RPMI7951 (cell line): Measurements from ENCODE around the gene VSIG10. TPM values are rescaled to one million over a fixed set of nuclear protein-coding genes. Genes with fewer than 3 reads are reported as not detected.
"Not testable (repeated sequence)": the region's sequence is repeated elsewhere in the genome, so short reads cannot be mapped to it uniquely, and the experiment has no call there.

Experiments used
- DNase-seq: peaks from one replicate; pipeline ENCODE4 v3.0.0-alpha.2; 2012; ENCODE audit warnings: low read depth
- total RNA-seq: library from RNA; depleted of rRNA; stranded (reverse); fragments of >200 nt; shearing (Covaris generic); gene quantifications from 2 replicates; pipeline ENCODE4 v1.2.3, GENCODE V29; 2014; rRNA removed

VSIG10 gene, protein sequence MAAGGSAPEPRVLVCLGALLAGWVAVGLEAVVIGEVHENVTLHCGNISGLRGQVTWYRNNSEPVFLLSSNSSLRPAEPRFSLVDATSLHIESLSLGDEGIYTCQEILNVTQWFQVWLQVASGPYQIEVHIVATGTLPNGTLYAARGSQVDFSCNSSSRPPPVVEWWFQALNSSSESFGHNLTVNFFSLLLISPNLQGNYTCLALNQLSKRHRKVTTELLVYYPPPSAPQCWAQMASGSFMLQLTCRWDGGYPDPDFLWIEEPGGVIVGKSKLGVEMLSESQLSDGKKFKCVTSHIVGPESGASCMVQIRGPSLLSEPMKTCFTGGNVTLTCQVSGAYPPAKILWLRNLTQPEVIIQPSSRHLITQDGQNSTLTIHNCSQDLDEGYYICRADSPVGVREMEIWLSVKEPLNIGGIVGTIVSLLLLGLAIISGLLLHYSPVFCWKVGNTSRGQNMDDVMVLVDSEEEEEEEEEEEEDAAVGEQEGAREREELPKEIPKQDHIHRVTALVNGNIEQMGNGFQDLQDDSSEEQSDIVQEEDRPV
- total RNA-seq, result 15.6 and 18.3 TPM in 2 replicates

DNA sequence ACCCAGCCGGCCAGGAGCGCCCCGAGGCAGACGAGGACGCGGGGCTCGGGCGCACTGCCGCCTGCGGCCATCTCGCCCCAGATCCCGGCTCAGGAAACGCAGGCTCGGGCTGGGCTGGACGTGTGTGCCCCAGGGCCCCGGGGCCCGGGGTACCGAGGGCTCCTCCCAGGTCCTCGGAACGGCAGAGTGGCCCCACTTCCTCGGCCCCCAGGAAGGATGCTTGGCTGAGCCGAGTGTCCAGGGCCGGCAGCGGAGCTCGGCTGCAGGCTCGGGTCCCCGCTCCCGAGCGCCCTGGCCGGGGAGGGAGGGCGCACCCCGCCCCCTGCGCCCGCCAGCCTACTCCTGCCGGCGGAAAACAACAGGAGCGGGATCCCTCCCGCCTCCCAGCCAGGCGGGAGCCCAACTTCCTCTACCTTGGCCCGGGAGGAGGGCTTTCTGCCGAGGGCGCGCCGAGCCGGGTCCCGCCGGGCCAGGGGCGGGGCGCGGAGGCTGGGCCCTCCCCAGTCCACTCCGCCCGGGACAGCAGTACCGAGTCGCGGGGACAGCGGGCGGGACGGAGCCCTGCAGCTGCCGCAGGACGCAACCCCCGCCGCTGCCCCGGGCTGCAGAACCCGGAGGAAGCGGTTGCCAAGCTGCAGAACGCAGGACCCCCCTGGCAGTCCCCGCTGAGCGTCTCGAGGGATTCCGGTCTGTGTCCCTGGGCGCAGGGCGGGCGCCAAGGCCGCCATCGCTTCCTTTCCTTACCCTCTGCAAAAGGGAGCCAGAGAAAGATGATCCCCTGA, at the start of gene VSIG10:
VSIG10 (minus strand) TSS at position 411 of the 782 bp plus-strand sequence; CDS start at position 71, 340 bp downstream.
- peak; percentile 80 for DNase-seq

DNA sequence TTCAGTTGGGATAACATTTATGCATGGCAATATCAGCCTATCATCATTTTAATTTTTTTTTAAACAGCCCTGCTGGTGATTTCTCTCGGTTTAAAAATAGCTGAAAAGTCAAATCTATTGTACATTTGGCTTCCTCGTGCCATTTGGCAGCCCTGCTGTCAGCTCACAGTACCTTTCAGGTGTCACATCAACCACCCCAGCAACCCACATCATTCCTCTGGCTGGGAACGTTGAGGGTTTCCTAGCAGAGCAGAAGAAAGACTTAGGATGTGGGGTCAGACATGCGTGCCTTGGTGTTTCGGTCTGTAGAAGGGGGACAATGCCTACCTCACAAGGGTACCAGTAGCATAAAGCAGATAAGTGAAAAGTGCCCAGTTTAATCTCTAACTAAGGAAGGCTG, 47.9 kb upstream of the VSIG10 start:
- no peak for DNase-seq

DNA sequence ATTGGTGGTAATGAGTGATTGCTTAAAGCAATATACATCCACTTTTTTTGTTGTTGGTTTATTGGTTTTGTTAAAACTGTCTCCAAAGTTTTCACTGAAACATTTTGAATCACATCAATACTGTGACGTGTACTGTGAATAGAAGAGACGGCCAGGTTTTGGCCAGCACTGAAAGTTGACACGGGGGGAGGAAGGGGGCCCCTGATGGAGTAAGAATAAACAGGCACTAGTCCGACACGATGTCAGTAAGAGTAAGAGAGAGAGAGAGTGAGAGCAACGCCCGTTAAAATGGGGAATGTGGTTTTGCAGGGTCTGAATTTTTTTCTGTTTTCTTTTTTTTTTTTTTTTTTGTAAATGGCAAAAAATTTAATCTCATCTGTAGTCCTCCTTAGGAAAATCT, 46.8 kb upstream of the VSIG10 start:
- DNase-seq, result no peak

DNA sequence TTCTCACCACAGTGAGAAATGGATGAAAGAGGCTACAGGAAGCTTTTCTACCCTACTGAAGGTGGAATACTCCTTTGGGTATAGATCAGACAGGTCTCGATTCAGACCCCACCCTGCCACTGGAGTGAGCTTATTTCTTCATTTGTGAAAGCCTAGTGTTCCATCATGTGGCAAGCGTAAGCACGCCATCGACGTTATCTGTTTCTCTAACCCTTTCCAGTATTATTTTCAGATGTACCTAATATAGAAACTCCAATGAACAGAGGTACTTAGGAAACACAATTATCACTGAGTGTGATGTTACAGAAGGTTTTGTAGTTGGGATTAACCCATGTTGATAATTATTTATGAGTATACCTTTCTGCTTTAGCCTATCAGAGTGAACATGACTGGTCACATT, 44.5 kb upstream of the VSIG10 start:
- no peak for DNase-seq

DNA sequence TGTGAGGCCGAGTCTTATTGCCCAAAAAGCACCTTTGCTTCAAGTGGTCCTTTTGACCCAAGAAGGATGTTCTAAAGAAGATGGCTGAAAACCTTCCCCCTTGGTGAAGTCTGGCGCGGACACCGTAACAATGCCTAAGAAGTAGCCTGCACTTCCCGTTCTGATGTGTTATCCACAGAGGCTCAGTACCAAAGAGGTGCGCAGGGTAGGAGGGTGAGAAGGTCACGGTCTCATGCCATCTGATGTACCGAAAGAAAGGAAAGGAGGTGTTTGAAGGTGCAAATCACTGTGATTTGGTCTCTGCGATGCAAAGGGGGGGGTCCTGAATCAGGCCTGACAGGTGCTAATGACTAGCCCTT, 42.0 kb upstream of the VSIG10 start:
- no peak for DNase-seq

DNA sequence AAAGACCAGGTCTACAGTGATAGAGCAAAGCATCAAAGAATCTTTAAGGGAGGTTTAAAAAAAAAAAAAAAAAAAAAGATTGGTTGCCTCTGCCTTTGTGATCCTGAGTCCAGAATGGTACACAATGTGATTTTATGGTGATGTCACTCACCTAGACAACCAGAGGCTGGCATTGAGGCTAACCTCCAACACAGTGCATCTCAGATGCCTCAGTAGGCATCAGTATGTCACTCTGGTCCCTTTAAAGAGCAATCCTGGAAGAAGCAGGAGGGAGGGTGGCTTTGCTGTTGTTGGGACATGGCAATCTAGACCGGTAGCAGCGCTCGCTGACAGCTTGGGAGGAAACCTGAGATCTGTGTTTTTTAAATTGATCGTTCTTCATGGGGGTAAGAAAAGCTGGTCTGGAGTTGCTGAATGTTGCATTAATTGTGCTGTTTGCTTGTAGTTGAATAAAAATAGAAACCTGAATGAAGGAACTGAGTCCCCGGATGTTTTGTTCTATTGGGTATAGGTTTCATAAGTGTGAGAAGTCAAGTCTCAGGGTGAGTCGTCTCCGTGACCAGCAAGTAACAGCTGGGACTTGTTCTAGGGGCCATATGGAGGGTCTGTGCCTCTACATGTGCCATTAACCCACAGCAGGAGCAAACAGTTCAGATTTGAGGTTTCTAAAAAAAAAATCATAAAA, 41.4 kb upstream of the VSIG10 start:
- DNase-seq, result no peak

DNA sequence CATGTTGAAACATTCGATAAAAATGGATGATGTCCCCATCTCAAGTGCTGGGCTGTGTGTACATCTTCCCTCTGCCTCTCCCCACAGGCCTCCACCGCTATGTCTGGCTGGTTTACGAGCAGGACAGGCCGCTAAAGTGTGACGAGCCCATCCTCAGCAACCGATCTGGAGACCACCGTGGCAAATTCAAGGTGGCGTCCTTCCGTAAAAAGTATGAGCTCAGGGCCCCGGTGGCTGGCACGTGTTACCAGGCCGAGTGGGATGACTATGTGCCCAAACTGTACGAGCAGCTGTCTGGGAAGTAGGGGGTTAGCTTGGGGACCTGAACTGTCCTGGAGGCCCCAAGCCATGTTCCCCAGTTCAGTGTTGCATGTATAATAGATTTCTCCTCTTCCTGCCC, 40.7 kb upstream of the VSIG10 start:
- no peak for DNase-seq

DNA sequence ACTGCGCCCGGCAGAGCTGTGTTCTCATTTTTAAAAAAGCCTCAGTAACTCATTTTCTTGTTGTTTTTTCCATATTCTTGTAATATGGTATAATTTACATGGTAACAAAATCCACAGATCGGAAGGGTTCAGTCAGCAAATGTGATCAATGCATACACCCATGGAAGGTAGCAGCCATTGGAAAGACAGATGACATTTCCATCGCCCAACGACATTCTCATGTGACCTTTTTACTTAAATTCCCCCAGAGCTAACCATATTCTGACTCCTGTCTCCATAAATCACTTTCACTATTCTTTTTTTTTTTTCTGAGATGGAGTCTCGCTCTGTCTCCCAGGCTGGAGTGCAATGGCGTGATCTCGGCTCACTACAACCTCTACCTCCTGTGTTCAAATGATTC, 37.0 kb upstream of the VSIG10 start:
- no peak for DNase-seq

DNA sequence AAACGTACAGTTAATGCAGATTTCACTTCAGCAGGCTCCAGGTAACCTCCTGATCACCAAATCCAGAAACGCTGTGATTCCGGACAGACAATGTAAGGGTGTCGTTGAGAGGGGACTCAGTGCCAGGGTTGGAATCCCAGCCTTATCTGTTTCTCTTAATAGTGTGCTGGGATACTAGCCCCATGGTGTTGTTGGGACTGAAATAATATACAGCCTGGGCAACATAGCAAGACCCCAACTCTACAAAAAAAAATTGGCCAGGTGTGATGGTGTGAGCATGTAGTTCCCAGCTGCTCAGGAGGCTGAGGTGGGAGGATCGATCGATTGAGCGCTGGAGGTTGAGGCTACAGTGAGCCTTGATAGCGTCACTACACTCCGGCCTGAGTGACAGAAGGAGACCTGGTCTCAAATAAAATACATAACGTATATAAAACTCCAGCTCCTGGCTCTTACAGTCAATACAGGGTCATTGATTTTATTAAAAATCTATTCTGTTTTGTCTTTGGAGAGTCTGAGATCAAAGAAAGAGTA, 33.4 kb upstream of the VSIG10 start:
- DNase-seq, result no peak

DNA sequence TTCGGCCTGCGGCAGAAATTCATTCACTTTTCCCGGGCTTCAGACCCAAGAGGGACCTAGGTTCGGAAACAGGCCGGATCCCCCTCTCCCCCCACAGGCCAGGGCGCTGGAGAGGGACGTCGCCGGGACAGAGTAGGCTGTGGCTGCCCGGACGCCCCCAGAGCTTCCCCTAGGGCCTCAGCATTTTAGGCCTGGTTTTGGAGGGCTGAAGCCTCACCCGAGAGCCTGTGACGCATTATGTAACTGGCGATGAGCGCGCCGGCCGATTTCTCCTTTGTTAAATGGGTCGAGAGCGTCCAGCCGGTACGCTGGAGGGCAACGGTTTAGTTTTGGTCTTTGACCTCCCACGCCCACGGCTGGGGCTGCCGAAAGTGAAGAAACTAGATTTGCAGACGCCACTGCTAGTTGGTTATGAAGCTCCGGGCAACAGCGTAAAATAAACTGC, 32.8 kb upstream of the VSIG10 start:
- DNase-seq, result peak; percentile 46

DNA sequence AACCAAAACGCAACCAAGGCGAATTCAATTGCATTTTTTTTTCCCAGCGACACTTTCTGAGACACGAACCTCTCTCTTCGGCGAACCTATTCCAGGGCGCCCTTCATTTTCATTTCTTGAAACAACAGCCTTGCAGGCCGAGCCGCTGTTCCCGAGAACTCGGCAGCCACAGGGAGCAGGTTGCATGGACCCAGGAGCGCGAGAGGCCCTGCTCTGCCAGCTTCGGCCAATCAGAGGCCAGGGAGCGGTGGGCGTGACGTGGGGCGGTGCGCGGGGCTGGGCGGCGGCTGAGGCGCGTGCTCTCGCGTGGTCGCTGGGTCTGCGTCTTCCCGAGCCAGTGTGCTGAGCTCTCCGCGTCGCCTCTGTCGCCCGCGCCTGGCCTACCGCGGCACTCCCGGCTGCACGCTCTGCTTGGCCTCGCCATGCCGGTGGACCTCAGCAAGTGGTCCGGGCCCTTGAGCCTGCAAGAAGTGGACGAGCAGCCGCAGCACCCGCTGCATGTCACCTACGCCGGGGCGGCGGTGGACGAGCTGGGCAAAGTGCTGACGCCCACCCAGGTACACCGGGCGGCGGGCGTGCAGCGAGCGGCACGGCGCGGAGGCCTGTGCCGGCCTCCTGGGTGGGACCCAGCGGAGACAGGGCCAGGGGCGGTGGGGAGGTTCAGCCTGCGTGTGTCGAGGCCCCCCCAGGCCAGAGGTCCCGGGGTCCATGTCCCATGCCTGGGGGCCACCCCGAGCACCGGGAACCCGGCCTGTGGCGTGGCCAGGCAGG, 32.2 kb upstream of the VSIG10 start, which contains the start of gene PEBP1:
PEBP1 (plus strand) TSS at position 337 of the 771 bp plus-strand sequence; CDS start at position 423, 86 bp downstream.
- peak; percentile 87 for DNase-seq

DNA sequence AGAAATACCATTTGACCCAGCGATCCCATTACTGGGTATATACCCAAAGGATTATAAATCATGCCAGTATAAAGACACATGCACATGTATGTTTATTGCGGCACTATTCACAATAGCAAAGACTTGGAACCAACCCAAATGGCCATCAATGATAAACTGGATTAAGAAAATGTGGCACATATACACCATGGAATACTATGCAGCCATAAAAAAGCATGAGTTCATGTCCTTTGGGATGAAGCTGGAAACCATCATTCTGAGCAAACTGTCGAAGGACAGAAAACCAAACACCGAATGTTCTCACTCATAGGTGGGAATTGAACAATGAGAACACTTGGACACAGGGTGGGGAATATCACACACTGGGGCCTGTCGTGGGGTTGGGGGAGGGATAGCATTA, 25.6 kb upstream of the VSIG10 start:
- DNase-seq, result not testable (repeated sequence)

DNA sequence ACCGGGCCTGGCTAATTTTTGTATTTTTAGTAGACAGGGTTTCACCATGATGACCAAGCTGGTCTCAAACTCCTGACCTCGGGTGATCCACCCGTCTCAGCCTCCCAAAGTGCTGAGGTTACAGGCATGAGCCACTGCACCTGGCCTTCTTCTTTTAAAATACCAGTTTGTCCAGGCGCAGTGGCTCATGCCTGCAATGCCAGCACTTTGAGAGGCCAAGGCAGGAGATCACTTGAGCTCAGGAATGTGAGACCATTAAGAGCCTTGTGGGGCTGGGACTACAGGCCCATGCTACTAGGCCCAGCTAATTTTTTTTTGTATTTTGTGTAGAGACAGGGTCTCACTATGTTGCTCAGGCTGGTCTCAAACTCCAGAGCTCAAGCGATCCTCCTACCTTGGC, 24.1 kb upstream of the VSIG10 start:
- no peak for DNase-seq

DNA sequence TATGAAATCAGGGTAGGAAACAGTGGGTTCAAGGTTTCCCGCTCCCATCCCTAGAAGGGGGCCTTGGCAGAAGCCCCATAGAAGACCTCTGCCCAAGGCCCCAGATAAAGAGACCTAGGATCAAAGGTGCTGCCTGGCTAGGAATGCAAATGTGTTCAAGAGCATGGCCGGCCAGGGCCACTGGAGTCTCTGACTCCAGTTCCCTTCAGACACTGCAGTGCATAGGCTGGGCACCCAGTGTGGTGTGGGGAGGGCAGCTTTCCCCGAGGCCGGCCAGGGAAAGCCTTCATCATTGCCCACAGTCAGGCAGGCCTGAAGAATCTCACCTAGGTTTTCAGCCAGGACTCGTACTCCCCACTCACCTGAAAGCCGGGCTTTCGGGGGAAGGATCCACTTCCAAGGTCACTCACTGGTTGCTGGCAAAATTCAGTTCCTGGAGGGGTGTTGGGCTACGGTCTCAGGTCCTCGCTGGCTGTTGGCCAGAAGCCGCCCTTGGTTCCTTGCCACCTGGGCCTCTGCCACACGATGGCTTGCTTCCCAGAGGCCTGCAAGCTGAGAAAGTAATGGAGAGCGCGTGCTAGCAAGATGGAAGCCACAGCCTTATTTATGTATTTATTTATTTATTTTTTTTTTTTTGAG, 22.4 kb upstream of the VSIG10 start:
- no peak for DNase-seq

DNA sequence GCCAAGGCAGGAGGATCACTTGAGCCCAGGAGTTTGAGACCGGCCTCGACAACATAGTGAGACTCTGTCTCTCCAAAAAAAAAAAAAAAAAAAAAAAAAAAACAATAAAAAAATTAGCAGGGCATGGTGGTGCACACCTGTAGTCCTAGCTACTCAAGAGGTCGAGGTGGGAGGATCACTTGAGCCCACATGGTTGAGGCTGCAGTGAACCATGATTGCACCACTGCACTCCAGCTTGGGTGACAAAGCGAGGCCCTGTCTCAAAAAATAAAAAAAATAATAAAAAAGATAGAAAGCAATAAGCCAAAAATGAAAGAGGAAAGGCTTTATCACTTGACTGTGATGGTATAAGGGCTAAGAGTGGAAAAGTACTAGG, 21.9 kb upstream of the VSIG10 start:
- no peak for DNase-seq

DNA sequence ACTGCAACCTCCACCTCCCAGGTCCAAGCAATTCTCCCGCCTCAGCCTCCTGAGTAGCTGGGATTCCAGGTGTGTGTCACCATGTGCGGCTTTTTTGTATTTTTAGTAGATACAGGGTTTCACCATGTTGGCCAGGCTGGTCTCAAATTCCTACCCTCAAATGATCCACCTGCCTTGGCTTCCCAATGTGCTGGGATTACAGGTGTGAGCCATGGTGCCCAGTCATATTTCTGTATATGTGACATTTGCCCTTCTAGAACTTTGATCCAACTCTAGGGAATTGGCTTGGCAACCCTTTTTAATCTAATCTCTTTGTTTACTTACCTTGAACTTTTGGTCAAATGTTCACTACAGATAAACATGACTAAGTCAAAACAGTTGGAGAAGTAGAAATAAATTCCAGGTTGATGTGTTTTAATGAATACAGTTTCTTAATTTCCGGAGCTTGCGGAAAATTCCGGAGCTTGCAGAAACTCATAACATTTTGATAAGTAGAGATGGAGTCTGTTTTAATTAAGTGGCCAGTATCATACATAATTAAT, 20.6 kb upstream of the VSIG10 start:
- no peak for DNase-seq

DNA sequence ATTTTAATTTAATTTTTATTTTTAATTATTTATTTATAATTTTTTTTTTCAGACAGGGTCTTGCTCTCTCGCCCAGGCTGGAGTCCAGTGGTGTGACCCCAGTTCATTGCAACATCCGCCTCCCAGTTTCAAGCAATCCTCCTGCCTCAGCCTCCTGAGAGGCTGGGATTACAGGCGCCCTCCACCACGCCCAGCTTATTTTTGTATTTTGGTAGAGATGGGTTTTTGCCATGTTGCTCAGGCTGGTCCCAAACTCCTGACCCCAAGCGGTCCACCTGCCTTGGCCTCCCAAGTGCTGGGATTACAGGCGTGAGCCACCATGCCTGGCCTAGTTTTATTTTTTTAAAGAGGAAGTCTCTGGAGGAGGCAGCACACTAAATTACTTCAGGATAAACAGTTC, 18.5 kb upstream of the VSIG10 start:
- no peak for DNase-seq

DNA sequence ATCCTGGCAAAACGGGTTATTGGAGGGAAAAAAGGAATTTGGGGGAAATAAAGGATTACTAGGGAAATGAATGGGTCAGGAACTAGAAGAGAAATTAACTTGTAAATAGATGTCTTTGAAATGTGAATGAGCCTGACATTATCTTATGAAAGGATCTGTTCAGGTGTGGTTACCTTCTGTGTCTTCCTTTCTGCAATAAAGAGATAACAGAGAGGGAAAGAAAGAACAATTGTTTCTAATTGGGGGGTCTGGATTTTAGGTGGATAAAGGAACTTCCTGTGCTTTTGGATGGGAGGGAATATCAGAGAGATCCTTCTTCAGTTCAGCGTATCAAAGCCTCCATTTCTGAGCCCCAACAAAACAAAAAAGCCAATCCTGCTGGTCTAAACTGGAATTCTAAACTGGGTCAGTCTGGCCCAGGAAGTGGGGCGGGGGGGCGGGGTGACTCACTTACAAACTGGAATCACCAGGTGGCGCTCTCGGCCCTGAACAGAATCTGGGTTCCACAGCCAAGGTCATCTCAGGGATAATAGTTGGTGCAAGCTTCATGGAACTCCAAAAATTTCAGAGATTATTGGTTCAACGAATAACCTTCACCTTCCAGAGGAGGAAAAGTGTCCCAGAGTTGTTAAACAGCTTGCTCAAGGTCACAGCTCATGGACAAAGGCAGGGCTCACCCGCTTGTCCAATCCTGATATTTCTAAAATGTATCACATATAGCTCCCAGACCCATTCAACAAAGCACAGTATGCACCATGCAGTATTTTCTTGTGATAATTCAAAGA, 17.0 kb upstream of the VSIG10 start:
- peak; percentile 53 for DNase-seq

DNA sequence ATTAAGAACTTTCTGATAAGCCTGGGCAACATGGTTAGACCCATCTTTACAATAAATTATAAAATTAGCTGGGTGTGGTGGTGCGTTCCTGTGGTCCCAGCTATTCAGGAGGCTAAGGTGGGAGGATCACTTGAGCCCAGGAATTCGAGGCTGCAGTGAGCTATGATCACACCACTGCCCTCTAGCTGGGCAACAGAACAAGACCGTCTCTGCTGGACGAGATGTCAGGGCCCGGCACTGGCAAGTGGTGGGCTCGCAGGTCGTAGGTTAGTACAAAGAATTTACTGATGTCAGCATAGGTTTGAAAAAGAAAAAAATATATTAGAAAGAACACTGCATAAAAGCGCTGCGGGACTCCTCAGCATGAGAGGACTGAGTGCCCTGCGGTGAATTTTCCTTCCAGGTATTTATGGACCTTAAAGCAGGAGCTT, 15.7 kb upstream of the VSIG10 start:
- DNase-seq, result no peak
